HG02571 (cell line): Measurements from ENCODE around the gene PLPP6.
A peak's percentile ranks its signal among the peaks of the same experiment; 100 is the strongest.

Experiments
- ATAC-seq: cut with Tn5 transposase; IDR thresholded peaks from one replicate; pipeline ENCODE4 v1.9.1; 2021; ENCODE audit warnings: mild to moderate bottlenecking, moderate library complexity; ENCODE audit not compliant: unreplicated experiment

Gene PLPP6

GRCh38 chr9:4690144-4690543 is 28.1 kb downstream of the PLPP6 start:
- ATAC-seq = peak; percentile 44

- no peak for ATAC-seq
These were observed 29.7 kb downstream of the PLPP6 start for GRCh38 chr9:4691795-4692194.

- ATAC-seq = no peak
These were observed 38.0 kb downstream of the PLPP6 start for GRCh38 chr9:4700091-4700490.

GRCh38 chr9:4700932-4701331 is 38.8 kb downstream of the PLPP6 start:
- no peak for ATAC-seq

GRCh38 chr9:4701526-4701925 is 39.4 kb downstream of the PLPP6 start:
- no peak for ATAC-seq

GRCh38 chr9:4704129-4704528 is 42.0 kb downstream of the PLPP6 start:
- no peak for ATAC-seq

- ATAC-seq = no peak
These were observed 43.9 kb downstream of the PLPP6 start for GRCh38 chr9:4706021-4706420.

- no peak for ATAC-seq
These were observed 45.0 kb downstream of the PLPP6 start for GRCh38 chr9:4706971-4707622.

- no peak for ATAC-seq
These were observed 47.3 kb downstream of the PLPP6 start for GRCh38 chr9:4709380-4709779.

GRCh38 chr9:4713849-4714248 is 51.8 kb downstream of the PLPP6 start:
- ATAC-seq = no peak

- ATAC-seq = no peak
These were observed 52.3 kb downstream of the PLPP6 start for GRCh38 chr9:4714266-4715016.
